Endothelial cell of umbilical vein (primary cell): ENCODE results near the gene PAIP2. TPM values are rescaled to one million over a fixed set of nuclear protein-coding genes. Genes with fewer than 3 reads are reported as not detected.

Experiments
- BruUV-seq: library from RNA; stranded (reverse); fragments of 400-500 nt; replicated peaks from 2 replicates; lab custom pipeline; 2021; lab: Mats Ljungman, UMichigan
- CTCF ChIA-PET: fragments of 300-600, 350-600 bp; sonication (Branson Sonifier 250); formaldehyde crosslinking; loops from one replicate; lab custom pipeline; 2021; ENCODE audit warnings: antibody characterized with exemption, inconsistent platforms; lab: Charles Lee
- POLR2A ChIA-PET: fragments of 300-600, 350-600 bp; sonication (Branson Sonifier 250); formaldehyde crosslinking; loops from one replicate; lab custom pipeline; 2021; ENCODE audit warnings: antibody characterized with exemption, inconsistent platforms; lab: Charles Lee
- DNase-seq: peaks from one replicate; pipeline ENCODE4 v3.0.0-alpha.2; 2011; ENCODE audit warnings: low read depth, low spot score
- FAIRE-seq: peaks from 2 replicates; lab custom pipeline; 2011; peaks lifted over from hg19 to GRCh38; lab: Jason Lieb, UNC
- H2AFZ ChIP-seq: 2 replicates; pipeline ENCODE4 v1.6.0; 2012; ENCODE audit warnings: low read depth, low read length, control low read depth, inconsistent platforms
- H3K27ac ChIP-seq: 2 replicates; pipeline ENCODE4 v1.5.1; 2011; ENCODE audit warnings: low read depth, mild to moderate bottlenecking, control low read depth, low read length, moderate library complexity; ENCODE audit not compliant: insufficient read depth
- H3K27me3 ChIP-seq, 2 experiments: 2 replicates each; pipeline versions ENCODE4 v1.6.0 to v1.6.1; 2011; ENCODE audit warnings: low read length in 2 of 2, mixed read lengths in 1 of 2; ENCODE audit not compliant: control insufficient read depth in 2 of 2, insufficient read depth in 2 of 2
- H3K36me3 ChIP-seq, 2 experiments: 2 replicates in 1 of 2; 3 replicates in 1 of 2; pipeline ENCODE4 v1.5.1; 2011; ENCODE audit warnings: low read length in 2 of 2, mild to moderate bottlenecking in 1 of 2, moderate library complexity in 1 of 2; ENCODE audit not compliant: control insufficient read depth in 2 of 2, insufficient read depth in 2 of 2; ENCODE audit errors: extremely low read depth in 1 of 2
- H3K4me1 ChIP-seq: 3 replicates; pipeline ENCODE4 v1.5.1; 2011; ENCODE audit warnings: mild to moderate bottlenecking, low read length; ENCODE audit not compliant: control insufficient read depth, insufficient read depth; ENCODE audit errors: extremely low read depth
- H3K4me2 ChIP-seq: 2 replicates; pipeline ENCODE4 v1.6.1; 2011; ENCODE audit warnings: low read length, control low read depth, mixed read lengths; ENCODE audit not compliant: insufficient read depth
- H3K4me3 ChIP-seq, 3 experiments: fragments of 200-600 bp in 1 of 3; sonication (generic), shearing (Covaris generic) in 1 of 3; replicated peaks in 1 of 3; 2 replicates each; pipeline ENCODE4 v1.5.1; 2011 to 2016; ENCODE audit warnings: control low read depth in 3 of 3, low read length in 3 of 3, mild to moderate bottlenecking in 2 of 3, inconsistent platforms in 1 of 3, low read depth in 1 of 3, moderate library complexity in 1 of 3; ENCODE audit not compliant: insufficient read depth in 1 of 3
- H3K79me2 ChIP-seq: 2 replicates; pipeline ENCODE4 v1.6.0; 2012; ENCODE audit warnings: low read length, inconsistent platforms; ENCODE audit not compliant: control insufficient read depth, insufficient read depth
- H3K9ac ChIP-seq: replicated peaks from 2 replicates; pipeline ENCODE3; 2011; ENCODE audit warnings: low read length, control low read depth; ENCODE audit not compliant: insufficient read depth; ENCODE audit errors: extremely low read depth
- H3K9me1 ChIP-seq: replicated peaks from 3 replicates; pipeline ENCODE4 v1.6.0; 2011; ENCODE audit warnings: mild to moderate bottlenecking, low read length; ENCODE audit not compliant: control insufficient read depth, insufficient read depth; ENCODE audit errors: extremely low read depth
- H3K9me3 ChIP-seq: replicated peaks from 2 replicates; pipeline ENCODE4 v1.5.1; 2012; ENCODE audit warnings: low read length, inconsistent platforms; ENCODE audit not compliant: control insufficient read depth, insufficient read depth
- H4K20me1 ChIP-seq: replicated peaks from 2 replicates; pipeline ENCODE3; 2011; ENCODE audit warnings: mild to moderate bottlenecking, low read length; ENCODE audit not compliant: control insufficient read depth, insufficient read depth; ENCODE audit errors: extremely low read depth
- CTCF ChIP-seq, 2 donors: IDR thresholded peaks; 1 replicate in 1 of 2; 2 replicates in 1 of 2; pipeline ENCODE4 v1.5.1; 2011; ENCODE audit warnings: low read length in 2 of 2, mild to moderate bottlenecking in 2 of 2, moderate library complexity in 2 of 2, control low read depth in 1 of 2, inconsistent platforms in 1 of 2, low read depth in 1 of 2; ENCODE audit not compliant: insufficient read depth in 1 of 2; ENCODE audit errors: extremely low read depth in 1 of 2
- EZH2 ChIP-seq: IDR thresholded peaks from 2 replicates; pipeline ENCODE4 v1.6.1; 2012; ENCODE audit warnings: borderline replicate concordance, low read depth, mild to moderate bottlenecking, moderate library complexity, low read length, inconsistent platforms; ENCODE audit not compliant: severe bottlenecking
- FOS ChIP-seq: IDR thresholded peaks from 2 replicates; pipeline ENCODE4 v1.6.1; 2011; ENCODE audit warnings: mild to moderate bottlenecking, low read length, moderate library complexity, borderline replicate concordance; ENCODE audit not compliant: insufficient read depth
- JUN ChIP-seq: IDR thresholded peaks from 2 replicates; pipeline ENCODE4 v1.6.1; 2011; ENCODE audit warnings: borderline replicate concordance, low read depth; ENCODE audit not compliant: insufficient read length, insufficient read depth
- MAX ChIP-seq: IDR thresholded peaks from 2 replicates; pipeline ENCODE4 v1.6.1; 2011; ENCODE audit not compliant: insufficient read depth, insufficient read length
- MYC ChIP-seq: IDR thresholded peaks from one replicate; pipeline ENCODE4 v1.6.1; 2011; ENCODE audit warnings: mild to moderate bottlenecking, low read depth, low read length
- POLR2A ChIP-seq: IDR thresholded peaks from 2 replicates; pipeline ENCODE4 v1.6.1; 2012; ENCODE audit warnings: low read depth, mild to moderate bottlenecking, control low read depth, low read length
- POLR2AphosphoS5 ChIP-seq: IDR thresholded peaks from 2 replicates; pipeline ENCODE4 v1.6.1; 2012; ENCODE audit warnings: low read depth, mild to moderate bottlenecking, control low read depth, low read length, moderate library complexity; ENCODE audit not compliant: insufficient read depth
- dilution Hi-C: fragments of 300-500 bp; cut with MboI; formaldehyde crosslinking; loops from one replicate; pipeline ENCODE4 v1.15.0; 2019; ENCODE audit warnings: low sequenced_read_pairs; ENCODE audit not compliant: extremely low pct_ligation_motif_present
- intact Hi-C: fragments of 100-400 bp; cut with micrococcal nuclease; formaldehyde crosslinking; loops from one replicate; pipeline ENCODE4 v1.10.0; 2022
- polyA plus RNA-seq, 4 experiments: library from polyadenylated mRNA; depleted of rRNA in 3 of 4; stranded (reverse) in 3 of 4; unstranded in 1 of 4; fragments of >200 nt; gene quantifications; 2 replicates each; pipeline versions ENCODE4 v1.2.1 to v1.2.3, GENCODE V29; 2011 to 2012; ENCODE audit warnings: missing spikeins in 1 of 4
- total RNA-seq: library from RNA; stranded (reverse); gene quantifications from 2 replicates; pipeline ENCODE4 v1.2.3, GENCODE V29; 2021

PAIP2 gene
- total and polyA plus RNA-seq, 2 donors (not counting 3 experiments of a cell fraction or from before 2014, with no cell fraction given) = 52.1 to 80.4 TPM

- no peak for TF ChIP-seq FOS
- TF ChIP-seq CTCF (IDR thresholded peaks at IDR 0.05; ENCODE audit: extremely low read depth in 1 of 2, insufficient read depth in 1 of 2, low read depth in 1 of 2, low read length in 2 of 2) = peak; percentile 32 to 50
- intact Hi-C loops = loop anchor here (10.0 kb wide), 1 partner anchor 208 kb away; the partner anchor contains the start of gene SIL1
- CTCF ChIA-PET = interaction anchor here (1.2 to 1.5 kb wide), 2 partner anchors 8 to 16 kb away, joined by 3 read pairs; no protein-coding TSS in a partner anchor
- Histone ChIP-seq H3K9me3 (no peaks in the 10 kb centered on the region), H3K27ac (no peak overlapping the region), H3K4me1 (peaks cover 14% of the 10 kb centered on the region), H4K20me1 (no peaks in the 10 kb centered on the region), H2AFZ (no peak overlapping the region), H3K4me3 (no peak overlapping the region), H3K27me3 (no peaks in the 10 kb centered on the region), H3K36me3 (no peaks in the 10 kb centered on the region), H3K9me1 (no peaks in the 10 kb centered on the region), H3K79me2 (no peaks in the 10 kb centered on the region), H3K9ac (no peak overlapping the region), H3K4me2 (no peak overlapping the region)
- POLR2A ChIA-PET = no interaction called here
- no peak for DNase-seq
- BruUV-seq = no TSS peak
- peak; percentile 42 for FAIRE-seq
- dilution Hi-C loops = no loop called here
These were observed 61.0 kb downstream of the PAIP2 start for GRCh38 chr5:139402561-139403158.

- H3K27ac ChIP-seq = peak overlapping the region; percentile 67
These were observed 61.7 kb downstream of the PAIP2 start for GRCh38 chr5:139403418-139403786.

More at GRCh38 chr5:139403418-139403786, 61.7 kb downstream of the PAIP2 start:
- CTCF ChIA-PET = interaction anchor here (0.9 to 1.5 kb wide), 2 partner anchors 16 to 118 kb away, joined by 3 read pairs; no protein-coding TSS in a partner anchor
- FAIRE-seq = no peak
- H3K27me3 ChIP-seq = no peaks in the 10 kb centered on the region
- no peaks in the 10 kb centered on the region for H3K9me3 ChIP-seq
- POLR2A ChIA-PET = interaction anchor here (0.6 to 0.9 kb wide), 3 partner anchors 59 to 205 kb away, joined by 3 to 4 read pairs (median 3); partner anchors contain the start of genes ECSCR and PAIP2
- BruUV-seq = TSS peak; percentile 65
- peak overlapping the region; percentile 91 for H2AFZ ChIP-seq
- peak overlapping the region; percentile 92 for H3K4me2 ChIP-seq
- TF ChIP-seq JUN (peak; percentile 41), MYC (no peak), MAX (no peak), POLR2A (no peak), EZH2 (no peak), POLR2AphosphoS5 (no peak)
- no peak for DNase-seq
- peak overlapping the region; percentile 70 for H3K9ac ChIP-seq
- H3K4me3 ChIP-seq = peak overlapping the region; percentile 4 to 77 (median 48)
- no peaks in the 10 kb centered on the region for H3K36me3 ChIP-seq
- intact Hi-C loops = loop anchor here (10.0 kb wide), 1 partner anchor 209 kb away; the partner anchor contains the start of gene SIL1
- no peaks in the 10 kb centered on the region for H3K79me2 ChIP-seq
- H3K4me1 ChIP-seq = peaks cover 14% of the 10 kb centered on the region
- no peaks in the 10 kb centered on the region for H3K9me1 ChIP-seq
- dilution Hi-C loops = no loop called here
- no peaks in the 10 kb centered on the region for H4K20me1 ChIP-seq
